A673 (cell line): ENCODE results near the gene FDXR. TPM values are rescaled to one million over a fixed set of nuclear protein-coding genes. Genes with fewer than 3 reads are reported as not detected.
"Not testable (repeated sequence)": the region's sequence is repeated elsewhere in the genome, so short reads cannot be mapped to it uniquely, and the experiment has no call there.

Experiments used
- BruUV-seq: library from RNA; stranded (reverse); fragments of 400-500 nt; replicated peaks from 2 replicates; lab custom pipeline; 2021; lab: Mats Ljungman, UMichigan
- CTCF ChIA-PET: fragments of 300-600 bp; sonication (Branson Sonifier 250); formaldehyde crosslinking; loops from one replicate; lab custom pipeline; 2022; ENCODE audit warnings: antibody characterized with exemption; lab: Charles Lee
- POLR2A ChIA-PET: fragments of 300-600 bp; sonication (Branson Sonifier 250); formaldehyde crosslinking; loops from one replicate; lab custom pipeline; 2022; ENCODE audit warnings: antibody characterized with exemption; ENCODE audit not compliant: low non-redundant PET; lab: Charles Lee
- DNase-seq: peaks from one replicate; pipeline ENCODE4 v3.0.0-alpha.2; 2015; ENCODE audit warnings: low spot score
- H3K27ac ChIP-seq: fragments of 200-600 bp; sonication (generic); 2 replicates; pipeline ENCODE4 v1.5.1; 2016; ENCODE audit warnings: mixed run types, low read depth, mild to moderate bottlenecking, mixed read lengths, antibody characterized with exemption, low read length; ENCODE audit not compliant: poor library complexity, severe bottlenecking
- H3K27me3 ChIP-seq: fragments of 200-600 bp; sonication (generic); replicated peaks from 2 replicates; pipeline ENCODE4 v1.6.1; 2017; ENCODE audit warnings: mixed run types, low read depth, mild to moderate bottlenecking, mixed read lengths, antibody characterized with exemption, low read length; ENCODE audit not compliant: insufficient read depth, poor library complexity
- H3K36me3 ChIP-seq: fragments of 200-600 bp; sonication (generic); 2 replicates; pipeline ENCODE4 v1.6.1; 2016; ENCODE audit warnings: mixed run types, mild to moderate bottlenecking, mixed read lengths, antibody characterized with exemption, low read length; ENCODE audit not compliant: insufficient read depth, poor library complexity, severe bottlenecking
- H3K4me1 ChIP-seq: fragments of 200-600 bp; sonication (generic); 2 replicates; pipeline ENCODE4 v1.6.1; 2017; ENCODE audit warnings: mixed run types, mild to moderate bottlenecking, mixed read lengths, antibody characterized with exemption, low read length; ENCODE audit not compliant: insufficient read depth, poor library complexity, severe bottlenecking
- H3K4me3 ChIP-seq: fragments of 200-600 bp; sonication (generic); 2 replicates; pipeline ENCODE4 v1.5.1; 2016; ENCODE audit warnings: low read depth, mixed run types, mild to moderate bottlenecking, mixed read lengths, low read length; ENCODE audit not compliant: poor library complexity, severe bottlenecking
- H3K9me3 ChIP-seq: fragments of 200-600 bp; sonication (generic); 2 replicates; pipeline ENCODE4 v1.6.1; 2016; ENCODE audit warnings: mixed run types, low read depth, mild to moderate bottlenecking, mixed read lengths, antibody characterized with exemption, low read length; ENCODE audit not compliant: poor library complexity, severe bottlenecking
- CTCF ChIP-seq: fragments of 300-800, 200-600 bp; sonication (generic); conservative IDR thresholded peaks from 2 replicates; pipeline ENCODE4 v1.5.1; 2017; ENCODE audit warnings: low read depth, mild to moderate bottlenecking, antibody characterized with exemption, low read length, moderate library complexity, mixed read lengths
- EZH2 ChIP-seq: fragments of 200-600 bp; sonication (generic); IDR thresholded peaks from 2 replicates; pipeline ENCODE4 v1.6.1; 2017; ENCODE audit warnings: borderline replicate concordance, low read depth, mild to moderate bottlenecking, mixed read lengths, antibody characterized with exemption, low read length; ENCODE audit not compliant: poor library complexity, severe bottlenecking
- intact Hi-C: fragments of 100-400 bp; cut with micrococcal nuclease; formaldehyde crosslinking; loops from one replicate; pipeline ENCODE4 v1.10.0; 2022; ENCODE audit not compliant: unreplicated experiment
- total RNA-seq: library from RNA; stranded (reverse); gene quantifications from 2 replicates; pipeline ENCODE4 v1.2.3, GENCODE V29; 2021

The FDXR gene
- total RNA-seq, 1 experiment from 2014 or later = 17.8 TPM

- H3K4me1 ChIP-seq = no peaks in the 10 kb centered on the region
- ChIA-PET CTCF (no interaction called here), POLR2A (no interaction called here)
- H3K4me3 ChIP-seq = no peak overlapping the region
- TF ChIP-seq CTCF (no peak), EZH2 (no peak)
- DNase-seq = no peak
- H3K27ac ChIP-seq = no peak overlapping the region
- peaks cover 9% of the 10 kb centered on the region for H3K27me3 ChIP-seq
- no peaks in the 10 kb centered on the region for H3K9me3 ChIP-seq
- no peaks in the 10 kb centered on the region for H3K36me3 ChIP-seq
- no TSS peak for BruUV-seq
- intact Hi-C loops = no loop called here
Observed at GRCh38 chr17:74907012-74907411, 34.2 kb upstream of the FDXR start.

GRCh38 chr17:74906214-74906793 is 33.5 kb upstream of the FDXR start:
- H3K9me3 ChIP-seq, H3K36me3 ChIP-seq, H3K27ac ChIP-seq, H3K4me3 ChIP-seq, DNase-seq, intact Hi-C loops, BruUV-seq, H3K4me1 ChIP-seq: not testable (repeated sequence)
- peaks cover 12% of the 10 kb centered on the region for H3K27me3 ChIP-seq
- CTCF ChIA-PET = interaction anchor here (0.5 to 0.7 kb wide), 2 partner anchors 51 to 271 kb away, joined by 4 to 10 read pairs; no protein-coding TSS in a partner anchor
- POLR2A ChIA-PET = interaction anchor here (0.6 to 0.7 kb wide), 2 partner anchors 56 to 134 kb away, joined by 9 to 14 read pairs; no protein-coding TSS in a partner anchor

GRCh38 chr17:74904687-74905409 is 32.1 kb upstream of the FDXR start:
- DNase-seq = no peak
- H3K4me3 ChIP-seq = no peak overlapping the region
- CTCF ChIA-PET = no interaction called here
- no peaks in the 10 kb centered on the region for H3K4me1 ChIP-seq
- H3K27me3 ChIP-seq = peaks cover 18% of the 10 kb centered on the region
- H3K36me3 ChIP-seq = no peaks in the 10 kb centered on the region
- BruUV-seq = no TSS peak
- POLR2A ChIA-PET = no interaction called here
- no peaks in the 10 kb centered on the region for H3K9me3 ChIP-seq
- no peak overlapping the region for H3K27ac ChIP-seq
- TF ChIP-seq CTCF (no peak), EZH2 (no peak)
- intact Hi-C loops = no loop called here
